ENCODE measurements around the gene ATXN1.
A peak's percentile ranks its signal among the peaks of the same experiment; 100 is the strongest.

ATXN1 gene

GRCh38 chr6:16490616-16491015, 270.6 kb downstream of the ATXN1 start:
- no peak for DNase-seq

GRCh38 chr6:16488813-16489212, 272.4 kb downstream of the ATXN1 start:
- no peak for DNase-seq

GRCh38 chr6:16487996-16488674, 273.1 kb downstream of the ATXN1 start:
- no peak for DNase-seq

GRCh38 chr6:16486661-16487060, 274.6 kb downstream of the ATXN1 start:
- DNase-seq, result no peak

GRCh38 chr6:16483315-16483875, 277.9 kb downstream of the ATXN1 start:
- DNase-seq, result no peak

- DNase-seq, result no peak
These were observed 278.5 kb downstream of the ATXN1 start for GRCh38 chr6:16482702-16483314.

- DNase-seq, result no peak
These were observed 279.4 kb downstream of the ATXN1 start for GRCh38 chr6:16481697-16482399.

- DNase-seq, result no peak
These were observed 280.3 kb downstream of the ATXN1 start for GRCh38 chr6:16480763-16481560.

GRCh38 chr6:16477367-16478149, 283.7 kb downstream of the ATXN1 start:
- DNase-seq, result no peak

GRCh38 chr6:16476861-16477260, 284.4 kb downstream of the ATXN1 start:
- DNase-seq, result no peak

GRCh38 chr6:16475494-16475781, 285.8 kb downstream of the ATXN1 start:
- DNase-seq, result no peak

- DNase-seq, result no peak
These were observed 286.3 kb downstream of the ATXN1 start for GRCh38 chr6:16474772-16475493.

GRCh38 chr6:16473908-16474771, 287.1 kb downstream of the ATXN1 start:
- no peak for DNase-seq

GRCh38 chr6:16473184-16473907, 287.9 kb downstream of the ATXN1 start:
- DNase-seq, result no peak

GRCh38 chr6:16472349-16473069, 288.8 kb downstream of the ATXN1 start:
- no peak for DNase-seq

GRCh38 chr6:16471910-16472297, 289.4 kb downstream of the ATXN1 start:
- DNase-seq, result no peak

GRCh38 chr6:16471222-16471909, 289.9 kb downstream of the ATXN1 start:
- DNase-seq, result peak; percentile 51

- DNase-seq, result no peak
These were observed 290.6 kb downstream of the ATXN1 start for GRCh38 chr6:16470502-16471221.
